B cell (primary cell): Measurements from ENCODE around the gene GPX2.

Experiments
- CTCF ChIP-seq: fragments of 200-600 bp; IDR thresholded peaks from one replicate; pipeline ENCODE4 v1.8.0; 2022; ENCODE audit warnings: antibody characterized with exemption, mild to moderate bottlenecking
- EZH2 ChIP-seq: IDR thresholded peaks from 2 replicates; pipeline ENCODE4 v1.6.1; 2012; ENCODE audit warnings: borderline replicate concordance, low read depth, mild to moderate bottlenecking, moderate library complexity, low read length; ENCODE audit not compliant: insufficient read depth, poor library complexity, severe bottlenecking

GRCh38 chr14:64954491-64955240, 12.1 kb upstream of the GPX2 start:
- no peak for TF ChIP-seq EZH2
- no peak for TF ChIP-seq CTCF
